ENCODE data around the gene TENT5A. TPM values are rescaled to one million over a fixed set of nuclear protein-coding genes. Genes with fewer than 3 reads are reported as not detected.

The TENT5A gene
- 0.68 to 1.4 TPM (median 1.0 TPM) in 5 replicates for total RNA-seq (2022; extraction: Qiagen RNA extraction)

GRCh38 chr6:81752084-81752920 is at the start of gene TENT5A:
TSS of gene TENT5A (minus strand) at chr6:81752681. CDS start at chr6:81752141, 540 bp downstream.

